ENCODE data around the gene ABHD10.

ABHD10 gene

DNA sequence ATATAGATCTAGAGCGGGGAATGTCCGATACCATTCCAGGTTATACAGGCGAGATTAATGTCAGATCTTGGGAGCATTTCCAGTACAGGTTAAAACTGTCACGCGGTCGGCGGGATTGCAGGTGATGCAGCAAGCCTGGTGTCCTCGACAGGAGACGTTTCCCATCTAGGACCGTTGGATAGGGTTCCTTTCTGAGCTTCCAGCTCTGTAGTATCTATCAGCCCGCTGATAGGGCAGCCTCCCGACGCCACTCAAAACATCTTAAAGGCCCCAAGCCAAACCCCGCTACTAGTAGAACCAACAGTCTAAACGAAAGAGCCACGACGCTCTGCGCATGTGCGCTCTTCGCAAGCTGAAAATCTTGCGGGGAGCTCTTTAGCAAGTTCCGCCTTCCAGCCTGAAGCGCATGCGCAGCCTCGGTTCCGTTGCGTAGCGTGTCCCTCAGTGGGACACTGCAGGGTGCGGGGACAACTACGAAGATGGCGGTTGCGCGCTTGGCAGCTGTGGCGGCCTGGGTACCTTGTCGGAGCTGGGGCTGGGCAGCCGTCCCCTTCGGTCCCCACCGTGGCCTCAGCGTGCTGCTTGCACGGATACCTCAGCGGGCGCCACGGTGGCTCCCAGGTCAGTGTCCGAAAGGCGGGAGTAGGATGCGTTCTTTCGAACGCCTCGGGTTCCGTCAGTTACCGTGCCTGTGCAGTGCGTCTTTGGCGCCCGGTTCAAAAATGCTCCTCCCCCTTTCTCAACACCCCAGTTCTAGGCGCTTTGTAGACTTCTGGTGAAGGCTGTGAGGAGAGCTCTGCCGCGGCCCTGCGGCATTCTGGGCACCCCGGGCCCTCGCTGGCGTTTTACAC is at the start of gene ABHD10:
ABHD10 (plus strand) TSS at position 444 of the 851 bp plus-strand sequence; CDS start at position 480, 36 bp downstream.
- H3K4me3 Mint-ChIP-seq: peak within 1 kb of the TSS; percentile 91
- no peaks in the 10 kb centered on the region for H3K27me3 Mint-ChIP-seq
- H3K27ac Mint-ChIP-seq: peak within 1 kb of the TSS; percentile 88
- no peaks in the 10 kb centered on the region for H3K9me3 Mint-ChIP-seq
- H3K4me1 Mint-ChIP-seq (ENCODE audit: low read depth): peaks cover 47% of the 10 kb centered on the region
- H3K36me3 Mint-ChIP-seq (ENCODE audit: low read depth): peaks cover 10% of the 10 kb centered on the region

DNA sequence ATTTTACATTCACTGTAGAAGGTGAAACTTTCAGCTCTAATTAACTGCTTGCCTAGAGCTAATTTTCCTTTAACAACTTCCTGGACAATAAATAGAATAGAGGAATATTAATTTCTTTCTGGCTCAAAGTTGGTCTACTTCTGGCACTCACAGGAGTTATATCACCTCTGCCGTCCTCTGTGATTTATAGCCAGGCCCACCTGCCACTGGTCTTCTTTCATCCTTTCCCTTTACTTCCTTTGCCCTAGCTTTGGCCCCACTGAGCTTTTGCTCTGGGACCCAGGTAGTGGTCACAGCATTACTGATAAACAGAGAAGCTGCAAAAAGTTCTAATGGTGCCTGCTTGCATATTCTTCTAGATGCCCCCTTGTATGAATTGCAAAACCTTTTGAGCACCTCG is 49.3 kb upstream of the ABHD10 start:
- no peaks in the 10 kb centered on the region for H3K36me3 Mint-ChIP-seq (ENCODE audit: low read depth)

DNA sequence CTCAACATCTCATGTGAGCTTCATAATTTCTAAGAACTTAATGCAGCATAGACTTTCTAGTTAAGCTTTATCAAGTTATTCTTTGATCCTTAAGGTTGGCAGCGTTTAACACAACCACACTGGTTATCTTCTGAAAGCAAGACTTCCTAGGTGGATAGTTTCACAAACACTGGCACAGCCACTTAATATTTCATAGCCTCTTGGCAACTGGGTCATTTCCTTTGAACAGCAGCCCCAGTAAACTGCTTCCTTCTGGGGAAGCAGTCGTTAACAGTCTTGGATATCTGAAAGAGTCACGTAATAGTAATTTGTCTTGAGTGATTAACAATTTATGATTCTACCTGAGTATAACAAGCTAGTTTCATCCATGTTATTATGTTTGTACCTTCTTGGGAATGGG is 45.9 kb upstream of the ABHD10 start:
- H3K36me3 Mint-ChIP-seq (ENCODE audit: low read depth): no peaks in the 10 kb centered on the region
- no peaks in the 10 kb centered on the region for H3K27me3 Mint-ChIP-seq
- H3K9me3 Mint-ChIP-seq: no peaks in the 10 kb centered on the region
- no peak overlapping the region for H3K27ac Mint-ChIP-seq
- no peak overlapping the region for H3K4me3 Mint-ChIP-seq
- H3K4me1 Mint-ChIP-seq (ENCODE audit: low read depth): no peaks in the 10 kb centered on the region

More for the DNA sequence above, 49.3 kb upstream of the ABHD10 start:
- Mint-ChIP-seq H3K4me1 (ENCODE audit: low read depth) (no peaks in the 10 kb centered on the region), H3K27ac (no peak overlapping the region), H3K27me3 (no peaks in the 10 kb centered on the region), H3K4me3 (no peak overlapping the region), H3K9me3 (no peaks in the 10 kb centered on the region)

DNA sequence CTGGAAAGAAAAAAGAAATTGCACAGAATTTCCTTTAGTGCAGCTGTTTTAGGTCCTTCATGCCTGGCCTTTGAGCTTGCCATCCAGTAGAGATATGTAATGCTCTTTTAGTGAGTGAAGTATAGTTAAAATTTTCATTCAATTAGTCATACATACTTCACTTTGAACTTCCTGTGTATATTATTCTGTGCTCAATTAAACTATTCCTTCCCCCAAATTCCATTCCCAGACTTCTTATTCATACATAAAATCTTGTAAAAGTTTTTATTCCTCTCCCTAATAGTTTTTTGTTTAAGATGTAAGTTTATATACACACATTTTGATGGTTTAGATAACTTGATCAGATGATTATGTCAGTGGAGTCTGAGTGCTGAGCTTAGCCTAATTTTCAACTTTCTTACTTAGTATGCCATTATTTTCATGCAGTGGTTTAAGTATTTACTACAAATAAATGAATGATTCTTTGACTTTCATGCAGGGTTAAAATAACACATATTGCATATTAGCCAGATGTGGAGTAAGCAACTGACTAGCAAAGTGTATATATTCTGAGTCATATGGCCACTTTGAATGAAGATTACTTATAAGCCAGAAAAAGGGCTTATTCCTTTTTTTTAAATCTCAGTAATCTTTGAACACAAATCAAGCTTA is 42.5 kb upstream of the ABHD10 start:
- Mint-ChIP-seq H3K4me3 (no peak overlapping the region), H3K27ac (no peak overlapping the region), H3K27me3 (no peaks in the 10 kb centered on the region), H3K4me1 (ENCODE audit: low read depth) (no peaks in the 10 kb centered on the region), H3K9me3 (no peaks in the 10 kb centered on the region), H3K36me3 (ENCODE audit: low read depth) (peaks cover 6% of the 10 kb centered on the region)

DNA sequence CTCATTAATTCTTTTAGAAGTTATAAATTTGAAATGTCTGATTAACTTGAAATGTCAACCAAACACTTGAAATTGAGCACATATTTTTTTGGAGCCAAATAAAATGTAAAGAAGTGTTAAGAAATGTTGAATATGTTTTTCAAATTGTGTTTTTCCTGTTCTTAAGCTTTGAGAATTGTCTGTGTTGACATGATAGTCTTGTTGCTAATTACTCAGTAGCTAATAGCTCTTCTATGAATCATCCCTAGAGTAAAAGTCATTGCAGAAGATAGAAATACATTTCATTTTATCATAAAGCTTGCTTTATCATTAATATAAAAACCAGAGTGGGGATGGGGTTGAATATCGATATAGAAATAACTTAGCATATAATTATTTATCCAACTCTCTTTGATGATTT is 41.9 kb upstream of the ABHD10 start:
- H3K9me3 Mint-ChIP-seq: no peaks in the 10 kb centered on the region
- H3K4me3 Mint-ChIP-seq: no peak overlapping the region
- H3K27ac Mint-ChIP-seq: no peak overlapping the region
- H3K27me3 Mint-ChIP-seq: no peaks in the 10 kb centered on the region
- peaks cover 6% of the 10 kb centered on the region for H3K36me3 Mint-ChIP-seq (ENCODE audit: low read depth)
- no peaks in the 10 kb centered on the region for H3K4me1 Mint-ChIP-seq (ENCODE audit: low read depth)

DNA sequence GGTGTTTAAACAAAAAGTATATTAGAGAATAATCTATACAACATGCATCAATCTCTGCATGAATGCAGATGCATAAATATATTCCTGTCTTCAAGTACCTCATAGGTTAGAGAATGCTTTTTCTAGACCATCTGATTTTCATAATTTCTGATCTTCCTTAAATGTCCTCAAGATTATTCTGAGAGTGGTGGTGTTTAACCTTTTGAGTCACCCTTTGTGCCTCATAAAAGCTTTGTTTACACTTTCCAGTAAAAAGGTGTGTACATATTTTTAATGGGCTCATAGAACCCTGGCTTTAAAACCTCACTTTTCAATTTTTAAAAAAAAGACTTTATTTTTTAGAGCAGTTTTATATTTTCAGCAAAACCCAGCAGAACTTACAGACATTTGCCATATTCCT is 41.0 kb upstream of the ABHD10 start:
- Mint-ChIP-seq H3K27me3 (no peaks in the 10 kb centered on the region), H3K27ac (no peak overlapping the region)

DNA sequence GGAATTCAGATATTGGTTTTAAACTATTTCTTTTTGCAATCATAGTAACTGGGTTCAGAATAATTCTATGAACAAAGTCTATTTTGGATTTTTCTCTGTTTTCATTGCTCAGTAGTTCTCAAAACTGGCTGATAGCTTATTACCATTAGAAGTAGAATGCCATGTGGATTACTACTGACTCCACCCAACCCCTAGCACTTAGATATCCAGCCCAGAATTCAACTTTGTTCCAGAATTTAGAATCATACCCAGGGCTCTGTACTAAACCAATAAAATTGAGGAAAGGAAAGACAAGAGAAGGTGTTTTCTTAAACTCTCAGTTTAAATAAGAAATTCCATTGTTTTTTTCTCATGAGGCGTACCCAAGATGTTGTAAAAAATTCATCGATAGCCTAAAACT is 39.0 kb upstream of the ABHD10 start:
- H3K27ac Mint-ChIP-seq: no peak overlapping the region
- no peaks in the 10 kb centered on the region for H3K27me3 Mint-ChIP-seq
- H3K9me3 Mint-ChIP-seq: no peaks in the 10 kb centered on the region
- peaks cover 6% of the 10 kb centered on the region for H3K36me3 Mint-ChIP-seq (ENCODE audit: low read depth)
- H3K4me3 Mint-ChIP-seq: no peak overlapping the region
- H3K4me1 Mint-ChIP-seq (ENCODE audit: low read depth): no peaks in the 10 kb centered on the region

More for the DNA sequence above, 41.0 kb upstream of the ABHD10 start:
- H3K36me3 Mint-ChIP-seq (ENCODE audit: low read depth): peaks cover 6% of the 10 kb centered on the region
- no peaks in the 10 kb centered on the region for H3K9me3 Mint-ChIP-seq
- H3K4me1 Mint-ChIP-seq (ENCODE audit: low read depth): no peaks in the 10 kb centered on the region
- H3K4me3 Mint-ChIP-seq: no peak overlapping the region

DNA sequence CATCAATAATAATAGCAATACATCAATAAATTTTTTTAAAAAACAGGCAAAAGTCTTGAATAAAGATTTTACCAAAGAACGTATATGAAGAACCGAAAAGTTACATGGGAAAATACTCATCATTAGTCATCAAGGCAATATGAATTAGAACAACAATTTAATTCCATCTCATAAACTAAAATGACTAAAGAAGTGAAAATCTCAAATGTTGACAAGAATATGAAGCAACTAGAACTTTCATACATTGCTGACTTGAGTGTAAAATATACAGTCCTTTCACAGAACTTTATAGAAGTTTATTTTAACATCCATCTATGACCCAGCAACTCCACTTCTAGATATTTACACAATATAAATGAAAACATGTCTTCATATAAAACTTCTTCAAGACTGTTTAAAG is 35.3 kb upstream of the ABHD10 start:
- Mint-ChIP-seq H3K27me3 (no peaks in the 10 kb centered on the region), H3K27ac (no peak overlapping the region), H3K36me3 (ENCODE audit: low read depth) (peaks cover 6% of the 10 kb centered on the region), H3K9me3 (no peaks in the 10 kb centered on the region), H3K4me1 (ENCODE audit: low read depth) (no peaks in the 10 kb centered on the region), H3K4me3 (no peak overlapping the region)

DNA sequence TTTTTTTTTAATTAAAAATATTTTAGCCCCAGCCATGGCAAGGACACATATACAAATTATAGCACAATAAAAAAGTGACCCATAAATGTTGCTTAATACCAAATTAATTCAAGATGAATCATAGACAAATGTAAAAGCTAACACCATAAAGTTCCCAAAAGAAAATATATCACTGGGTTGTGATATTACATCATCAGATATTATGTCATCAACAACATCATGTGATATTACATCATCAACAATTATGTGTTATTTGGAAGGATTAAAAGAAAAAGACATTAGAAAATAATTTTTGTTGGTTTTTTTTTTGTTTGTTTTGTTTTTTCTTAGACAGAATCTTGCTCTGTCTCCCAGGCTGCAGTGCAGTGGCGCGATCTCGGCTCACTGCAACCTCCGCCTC is 34.5 kb upstream of the ABHD10 start:
- Mint-ChIP-seq H3K9me3 (no peaks in the 10 kb centered on the region), H3K27me3 (no peaks in the 10 kb centered on the region), H3K27ac (no peak overlapping the region), H3K4me1 (ENCODE audit: low read depth) (no peaks in the 10 kb centered on the region), H3K4me3 (no peak overlapping the region), H3K36me3 (ENCODE audit: low read depth) (peaks cover 6% of the 10 kb centered on the region)

DNA sequence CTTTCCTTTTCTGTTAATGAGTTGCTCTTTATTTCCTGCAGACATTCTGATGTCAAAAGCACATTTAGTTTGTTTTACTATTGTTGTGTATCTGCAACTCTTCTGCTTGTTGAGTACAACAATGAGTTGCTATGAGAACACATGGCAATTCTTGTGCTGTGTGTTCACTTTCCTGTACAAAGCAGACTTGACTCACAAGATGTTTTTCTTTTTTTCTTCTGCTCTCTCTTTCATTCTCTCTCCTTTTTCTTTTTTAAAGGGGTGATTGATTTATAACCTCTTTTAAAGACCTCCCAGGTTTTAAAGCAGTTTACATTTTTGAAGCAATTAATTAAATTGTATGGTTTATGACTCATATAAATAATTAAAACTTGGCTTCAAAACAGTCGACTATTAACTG is 31.6 kb upstream of the ABHD10 start:
- H3K4me3 Mint-ChIP-seq: no peak overlapping the region

DNA sequence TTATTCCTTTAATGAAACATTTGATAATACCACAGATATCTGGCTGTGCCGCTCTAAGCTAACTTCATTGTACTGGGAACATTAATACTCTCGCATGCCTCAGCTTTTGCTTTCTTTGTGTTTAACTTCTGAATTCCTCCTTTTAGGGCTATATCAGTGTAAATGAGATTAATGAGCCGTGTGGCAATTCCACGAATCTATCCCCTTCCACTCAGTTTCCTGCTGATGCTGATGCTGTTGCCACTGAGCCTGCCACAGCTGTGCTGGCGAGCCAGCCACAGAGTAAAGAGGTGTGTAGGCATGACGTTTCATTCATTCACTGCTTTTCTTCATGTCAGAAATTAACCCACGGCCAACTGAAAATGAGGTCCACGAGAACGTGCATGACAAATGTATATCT is 30.0 kb upstream of the ABHD10 start:
- Mint-ChIP-seq H3K27me3 (no peaks in the 10 kb centered on the region), H3K4me1 (ENCODE audit: low read depth) (no peaks in the 10 kb centered on the region), H3K27ac (no peak overlapping the region), H3K36me3 (ENCODE audit: low read depth) (no peaks in the 10 kb centered on the region), H3K9me3 (no peaks in the 10 kb centered on the region), H3K4me3 (no peak overlapping the region)

More for the DNA sequence above, 31.6 kb upstream of the ABHD10 start:
- H3K9me3 Mint-ChIP-seq: no peaks in the 10 kb centered on the region
- H3K27ac Mint-ChIP-seq: no peak overlapping the region
- H3K36me3 Mint-ChIP-seq (ENCODE audit: low read depth): no peaks in the 10 kb centered on the region
- no peaks in the 10 kb centered on the region for H3K4me1 Mint-ChIP-seq (ENCODE audit: low read depth)
- no peaks in the 10 kb centered on the region for H3K27me3 Mint-ChIP-seq

DNA sequence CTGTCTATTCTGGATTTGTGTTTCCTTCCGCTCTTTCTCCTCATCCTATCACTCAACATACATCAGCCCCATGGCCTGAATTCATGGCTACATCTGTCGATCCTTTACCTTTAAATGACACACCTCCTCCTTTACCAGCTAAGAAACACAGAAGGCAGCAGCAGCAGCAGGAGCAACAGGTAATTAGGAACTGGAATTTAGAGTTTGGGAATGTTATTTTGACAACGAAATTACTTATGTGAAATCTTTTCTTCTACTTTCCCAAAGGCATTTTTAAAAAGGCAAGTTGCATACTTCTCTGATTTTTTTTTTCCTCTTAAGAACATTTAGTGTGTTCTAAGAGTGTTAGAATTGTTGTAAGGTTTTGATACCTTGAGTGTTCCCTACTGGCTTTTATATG is 29.1 kb upstream of the ABHD10 start:
- Mint-ChIP-seq H3K27me3 (no peaks in the 10 kb centered on the region), H3K4me1 (ENCODE audit: low read depth) (no peaks in the 10 kb centered on the region), H3K9me3 (no peaks in the 10 kb centered on the region), H3K36me3 (ENCODE audit: low read depth) (no peaks in the 10 kb centered on the region), H3K4me3 (no peak overlapping the region), H3K27ac (no peak overlapping the region)

DNA sequence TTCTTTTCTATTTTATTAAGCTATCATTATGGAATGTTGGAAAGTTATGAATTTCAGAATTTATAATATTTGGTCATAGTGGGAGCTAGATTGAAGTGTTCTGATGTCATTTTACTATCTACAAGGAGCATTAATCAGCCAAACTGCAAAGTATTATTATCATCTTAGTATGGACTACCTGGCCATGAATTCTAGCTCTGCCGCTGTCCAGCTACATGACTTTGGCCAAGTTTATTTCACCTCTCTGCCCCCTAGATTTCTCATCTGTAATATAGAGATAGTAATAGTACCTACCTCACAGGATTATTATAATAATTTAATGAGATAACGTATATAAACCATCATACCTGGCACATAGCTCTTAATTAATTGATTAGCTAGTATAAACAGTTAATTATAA is 27.8 kb upstream of the ABHD10 start:
- Mint-ChIP-seq H3K4me3 (no peak overlapping the region), H3K9me3 (no peaks in the 10 kb centered on the region), H3K36me3 (ENCODE audit: low read depth) (no peaks in the 10 kb centered on the region), H3K27ac (no peak overlapping the region), H3K27me3 (no peaks in the 10 kb centered on the region), H3K4me1 (ENCODE audit: low read depth) (no peaks in the 10 kb centered on the region)

DNA sequence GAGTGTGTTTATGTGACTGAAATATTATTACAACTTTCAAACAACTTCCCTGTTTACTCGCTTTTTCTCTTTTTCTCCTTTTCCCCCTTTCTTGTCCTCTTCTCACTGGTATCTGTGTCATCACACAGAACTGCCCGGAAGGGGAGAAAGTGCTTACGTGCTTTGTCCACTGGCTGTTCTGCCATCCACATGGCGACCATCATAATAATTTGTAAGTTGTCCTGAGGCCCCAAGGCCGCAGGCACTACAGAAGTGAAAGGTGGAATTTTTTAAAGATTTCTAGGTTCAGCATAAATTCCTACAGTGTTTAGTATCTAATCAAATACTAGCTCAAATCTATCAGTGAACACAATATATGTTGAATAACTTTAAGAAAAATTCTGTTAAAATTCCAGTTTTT is 26.7 kb upstream of the ABHD10 start:
- Mint-ChIP-seq H3K4me3 (no peak overlapping the region), H3K27me3 (no peaks in the 10 kb centered on the region), H3K27ac (no peak overlapping the region), H3K36me3 (ENCODE audit: low read depth) (no peaks in the 10 kb centered on the region), H3K4me1 (ENCODE audit: low read depth) (no peaks in the 10 kb centered on the region), H3K9me3 (no peaks in the 10 kb centered on the region)

DNA sequence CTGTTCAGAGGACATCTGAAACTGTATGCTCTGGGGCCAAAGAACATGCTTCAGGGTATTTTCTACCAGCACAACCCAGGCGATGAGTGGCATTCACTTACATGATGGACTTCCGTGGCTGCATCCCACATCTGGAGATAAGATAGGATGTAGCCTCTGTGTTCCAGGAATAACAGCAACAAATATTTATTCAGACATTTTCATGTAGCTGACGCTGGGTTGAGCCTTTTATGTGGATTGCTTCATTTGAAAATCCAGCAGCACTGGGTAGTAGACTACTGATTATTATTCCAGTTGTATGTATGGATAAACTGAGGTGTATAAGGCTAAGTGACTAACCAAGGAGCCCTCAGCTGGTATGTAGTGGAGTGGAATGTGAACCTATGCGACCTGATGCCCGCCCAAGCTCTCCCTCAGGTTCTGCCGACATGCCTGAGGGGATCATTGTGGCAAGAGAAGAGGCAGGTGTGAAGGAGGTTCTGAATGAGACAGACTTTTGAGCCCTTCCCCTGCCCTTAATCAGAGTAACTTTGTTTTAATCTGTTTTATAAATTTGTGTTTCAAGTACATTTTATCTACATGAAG is 25.9 kb upstream of the ABHD10 start:
- Mint-ChIP-seq H3K27ac (no peak overlapping the region), H3K4me1 (ENCODE audit: low read depth) (no peaks in the 10 kb centered on the region), H3K9me3 (no peaks in the 10 kb centered on the region), H3K36me3 (ENCODE audit: low read depth) (no peaks in the 10 kb centered on the region), H3K27me3 (no peaks in the 10 kb centered on the region), H3K4me3 (no peak overlapping the region)

Measured in stimulated activated naive CD8-positive, alpha-beta T cell treated with anti-CD3 and anti-CD28 coated beads, Interleukin-15, Interleukin-2, amounts not matched to agents 100 ng/mL and 50 ng/mL, for 24 hours (primary cell).